GM18517 (cell line): ENCODE data around the gene TMEM94.
A peak's percentile ranks its signal among the peaks of the same experiment; 100 is the strongest.

Experiments
- ATAC-seq: cut with Tn5 transposase; IDR thresholded peaks from one replicate; pipeline ENCODE4 v1.9.1; 2021; ENCODE audit warnings: mild to moderate bottlenecking, moderate library complexity; ENCODE audit not compliant: unreplicated experiment

TMEM94 gene

GRCh38 chr17:75524269-75524969 is 68.0 kb downstream of the TMEM94 start:
- ATAC-seq, result no peak

GRCh38 chr17:75524970-75525805 is 68.8 kb downstream of the TMEM94 start, which contains the start of gene LLGL2:
Gene LLGL2 (plus strand): TSS chr17:75525697. CDS start chr17:75543427, 17,730 bp downstream.
- peak; percentile 69 for ATAC-seq

- ATAC-seq, result no peak
Measured at GRCh38 chr17:75525806-75526554, 69.5 kb downstream of the TMEM94 start.

- ATAC-seq, result no peak
Measured at GRCh38 chr17:75526555-75527270, 70.3 kb downstream of the TMEM94 start.

GRCh38 chr17:75530837-75531720 is 74.6 kb downstream of the TMEM94 start:
- no peak for ATAC-seq

GRCh38 chr17:75531721-75532072 is 75.3 kb downstream of the TMEM94 start:
- ATAC-seq, result no peak

- ATAC-seq, result no peak
Measured at GRCh38 chr17:75535119-75535537, 78.7 kb downstream of the TMEM94 start.

- ATAC-seq, result no peak
Measured at GRCh38 chr17:75535871-75536270, 79.4 kb downstream of the TMEM94 start.

GRCh38 chr17:75536366-75536765 is 79.9 kb downstream of the TMEM94 start:
- no peak for ATAC-seq

GRCh38 chr17:75539967-75540729 is 83.7 kb downstream of the TMEM94 start:
- no peak for ATAC-seq

- no peak for ATAC-seq
Measured at GRCh38 chr17:75540923-75541503, 84.6 kb downstream of the TMEM94 start.

GRCh38 chr17:75542229-75542628 is 85.8 kb downstream of the TMEM94 start:
- no peak for ATAC-seq

GRCh38 chr17:75542728-75543336 is 86.4 kb downstream of the TMEM94 start:
- no peak for ATAC-seq

- ATAC-seq, result no peak
Measured at GRCh38 chr17:75544250-75544649, 87.8 kb downstream of the TMEM94 start.

GRCh38 chr17:75546181-75546580 is 89.7 kb downstream of the TMEM94 start:
- no peak for ATAC-seq

GRCh38 chr17:75547091-75547490 is 90.7 kb downstream of the TMEM94 start:
- ATAC-seq, result no peak

GRCh38 chr17:75548813-75549212 is 92.4 kb downstream of the TMEM94 start:
- no peak for ATAC-seq
